ENCODE results near the gene FAM47E.

Gene FAM47E

DNA sequence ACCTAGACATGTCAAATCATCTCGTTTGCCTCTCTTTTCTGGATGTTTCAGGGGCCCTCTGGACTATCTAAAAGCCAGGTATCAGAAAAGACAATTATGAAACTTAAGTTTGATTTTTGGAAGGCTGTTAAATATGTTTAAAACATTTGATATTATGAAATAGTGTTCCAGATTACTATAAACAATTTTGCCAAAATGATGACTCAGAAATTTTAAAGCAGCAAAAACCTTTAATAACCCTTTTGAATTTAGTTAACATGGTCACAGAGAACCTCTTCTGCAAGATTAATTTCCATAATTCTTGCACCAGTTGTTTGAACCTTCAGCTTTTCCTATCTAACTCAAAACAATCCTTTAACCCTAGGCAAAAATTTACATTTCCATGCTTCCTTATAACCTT, 18.8 kb upstream of the FAM47E start:
- Histone ChIP-seq H4K91ac (ENCODE audit: low read length) (no peak overlapping the region), H3K14ac (ENCODE audit: low read length in 2 of 2) (no peak overlapping the region), H2BK5ac (ENCODE audit: low read depth, low read length, poor library complexity, severe bottlenecking) (no peak overlapping the region), H3K4me1 (ENCODE audit: control insufficient read depth, insufficient read depth, low read depth, low read length) (no peaks in the 10 kb centered on the region), H2AFZ (ENCODE audit: low read depth, low read length) (no peak overlapping the region), H3K9me3 (ENCODE audit: control insufficient read depth, low read length) (peaks cover under 1% of the 10 kb centered on the region), H2BK15ac (ENCODE audit: low read depth, poor library complexity, severe bottlenecking) (no peak overlapping the region), H2AK5ac (ENCODE audit: low read length, severe bottlenecking) (no peak overlapping the region), H3K18ac (ENCODE audit: low read depth in 1 of 2, low read length in 2 of 2) (no peak overlapping the region), H3K23ac (ENCODE audit: low read length in 2 of 2) (no peak overlapping the region), H3K4me2 (ENCODE audit: low read length, poor library complexity, severe bottlenecking) (no peak overlapping the region), H3K27ac (ENCODE audit: low read length, poor library complexity, severe bottlenecking) (no peak overlapping the region), H3K79me1 (replicated peaks; ENCODE audit: low read length, poor library complexity, severe bottlenecking) (no peaks in the 10 kb centered on the region), H2BK12ac (ENCODE audit: low read length in 2 of 2) (no peak overlapping the region), H4K8ac (ENCODE audit: low read length) (no peak overlapping the region), H3K9ac (ENCODE audit: low read length) (no peak overlapping the region), H3K27me3 (ENCODE audit: control insufficient read depth in 1 of 2, insufficient read depth in 1 of 2, low read length in 2 of 2) (no peaks in the 10 kb centered on the region), H3K36me3 (ENCODE audit: control insufficient read depth in 1 of 2, insufficient read depth in 2 of 2, low read depth in 1 of 2, low read length in 2 of 2) (no peaks in the 10 kb centered on the region), H3K4me3 (ENCODE audit: insufficient read depth in 1 of 2, low read depth in 1 of 2, low read length in 2 of 2) (no peak overlapping the region), H2BK120ac (ENCODE audit: low read depth, low read length) (no peak overlapping the region), H3K4ac (ENCODE audit: low read depth in 1 of 2, low read length in 2 of 2) (no peak overlapping the region)
- 100% methylated on average over 1 of the region's 1 CpG for WGBS
- DNase-seq, result no peak

DNA sequence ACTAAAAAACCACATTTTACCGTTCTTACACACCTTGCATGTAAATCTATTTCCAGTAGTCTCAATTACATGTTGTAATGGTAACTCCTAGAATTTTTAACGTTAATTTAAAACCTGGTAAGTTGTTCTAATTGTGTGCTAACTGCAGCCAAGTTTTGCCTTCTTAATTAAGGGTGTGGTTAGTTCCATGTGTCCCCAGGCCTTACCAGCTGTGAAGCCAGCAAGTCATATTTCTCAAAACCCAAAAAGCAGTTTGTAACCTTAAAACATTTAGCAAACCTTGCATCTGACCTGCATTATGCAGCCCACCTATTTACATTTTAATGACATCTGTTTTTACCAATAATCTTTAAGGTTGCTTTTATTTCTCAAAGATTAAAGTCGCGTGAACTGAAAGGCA, 18.4 kb upstream of the FAM47E start:
- H3K9ac ChIP-seq (ENCODE audit: low read length), result no peak overlapping the region
- H3K27me3 ChIP-seq (ENCODE audit: control insufficient read depth in 1 of 2, insufficient read depth in 1 of 2, low read length in 2 of 2), result no peaks in the 10 kb centered on the region
- H2BK12ac ChIP-seq (ENCODE audit: low read length in 2 of 2), result no peak overlapping the region
- H4K8ac ChIP-seq (ENCODE audit: low read length), result no peak overlapping the region
- no peak overlapping the region for H3K18ac ChIP-seq (ENCODE audit: low read depth in 1 of 2, low read length in 2 of 2)
- H3K4ac ChIP-seq (ENCODE audit: low read depth in 1 of 2, low read length in 2 of 2), result no peak overlapping the region
- H3K9me3 ChIP-seq (ENCODE audit: control insufficient read depth, low read length), result no peaks in the 10 kb centered on the region
- H3K4me1 ChIP-seq (ENCODE audit: control insufficient read depth, insufficient read depth, low read depth, low read length), result no peaks in the 10 kb centered on the region
- H3K27ac ChIP-seq (ENCODE audit: low read length, poor library complexity, severe bottlenecking), result no peak overlapping the region
- DNase-seq, result no peak
- no peaks in the 10 kb centered on the region for H3K79me1 ChIP-seq (replicated peaks; ENCODE audit: low read length, poor library complexity, severe bottlenecking)
- WGBS, result 64% methylated on average over 4 of the region's 4 CpGs
- no peak overlapping the region for H2BK5ac ChIP-seq (ENCODE audit: low read depth, low read length, poor library complexity, severe bottlenecking)
- H3K23ac ChIP-seq (ENCODE audit: low read length in 2 of 2), result no peak overlapping the region
- no peak overlapping the region for H2AFZ ChIP-seq (ENCODE audit: low read depth, low read length)
- H2BK120ac ChIP-seq (ENCODE audit: low read depth, low read length), result no peak overlapping the region
- no peak overlapping the region for H4K91ac ChIP-seq (ENCODE audit: low read length)
- H2BK15ac ChIP-seq (ENCODE audit: low read depth, poor library complexity, severe bottlenecking), result no peak overlapping the region
- H3K14ac ChIP-seq (ENCODE audit: low read length in 2 of 2), result no peak overlapping the region
- H3K36me3 ChIP-seq (ENCODE audit: control insufficient read depth in 1 of 2, insufficient read depth in 2 of 2, low read depth in 1 of 2, low read length in 2 of 2), result no peaks in the 10 kb centered on the region
- no peak overlapping the region for H2AK5ac ChIP-seq (ENCODE audit: low read length, severe bottlenecking)
- no peak overlapping the region for H3K4me3 ChIP-seq (ENCODE audit: insufficient read depth in 1 of 2, low read depth in 1 of 2, low read length in 2 of 2)
- H3K4me2 ChIP-seq (ENCODE audit: low read length, poor library complexity, severe bottlenecking), result no peak overlapping the region

DNA sequence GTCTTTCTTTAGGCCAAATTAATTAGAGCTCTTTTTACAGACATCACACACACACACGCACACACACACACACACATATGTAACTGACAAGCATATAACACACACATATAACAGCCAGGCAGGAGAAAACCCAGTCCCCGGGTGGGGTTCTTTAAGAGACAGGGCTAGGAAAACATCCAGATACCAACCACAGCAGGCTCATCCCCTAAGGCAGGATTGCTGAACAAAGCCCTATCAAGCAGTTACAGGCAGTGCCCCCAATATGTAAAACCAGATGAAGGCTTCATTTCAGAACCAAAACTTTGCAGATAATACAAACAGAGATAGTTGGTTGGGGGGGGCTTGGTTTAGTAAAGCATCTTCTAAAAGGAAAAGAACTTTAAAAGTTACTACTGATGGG, 18.0 kb upstream of the FAM47E start:
- Histone ChIP-seq H3K27me3 (ENCODE audit: control insufficient read depth in 1 of 2, insufficient read depth in 1 of 2, low read length in 2 of 2) (no peaks in the 10 kb centered on the region), H3K23ac (ENCODE audit: low read length in 2 of 2) (no peak overlapping the region), H2BK12ac (ENCODE audit: low read length in 2 of 2) (no peak overlapping the region), H2AK5ac (ENCODE audit: low read length, severe bottlenecking) (no peak overlapping the region), H4K8ac (ENCODE audit: low read length) (no peak overlapping the region), H3K9ac (ENCODE audit: low read length) (no peak overlapping the region), H2BK5ac (ENCODE audit: low read depth, low read length, poor library complexity, severe bottlenecking) (no peak overlapping the region), H3K4ac (ENCODE audit: low read depth in 1 of 2, low read length in 2 of 2) (no peak overlapping the region), H3K4me3 (ENCODE audit: insufficient read depth in 1 of 2, low read depth in 1 of 2, low read length in 2 of 2) (no peak overlapping the region), H2BK15ac (ENCODE audit: low read depth, poor library complexity, severe bottlenecking) (no peak overlapping the region), H3K27ac (ENCODE audit: low read length, poor library complexity, severe bottlenecking) (no peak overlapping the region), H3K9me3 (ENCODE audit: control insufficient read depth, low read length) (no peaks in the 10 kb centered on the region), H3K4me2 (ENCODE audit: low read length, poor library complexity, severe bottlenecking) (no peak overlapping the region), H3K36me3 (ENCODE audit: control insufficient read depth in 1 of 2, insufficient read depth in 2 of 2, low read depth in 1 of 2, low read length in 2 of 2) (no peaks in the 10 kb centered on the region), H2BK120ac (ENCODE audit: low read depth, low read length) (no peak overlapping the region), H3K14ac (ENCODE audit: low read length in 2 of 2) (no peak overlapping the region), H3K18ac (ENCODE audit: low read depth in 1 of 2, low read length in 2 of 2) (no peak overlapping the region), H3K79me1 (replicated peaks; ENCODE audit: low read length, poor library complexity, severe bottlenecking) (no peaks in the 10 kb centered on the region), H4K91ac (ENCODE audit: low read length) (no peak overlapping the region), H2AFZ (ENCODE audit: low read depth, low read length) (no peak overlapping the region), H3K4me1 (ENCODE audit: control insufficient read depth, insufficient read depth, low read depth, low read length) (no peaks in the 10 kb centered on the region)
- 37% methylated on average over 2 of the region's 2 CpGs for WGBS
- no peak for DNase-seq

DNA sequence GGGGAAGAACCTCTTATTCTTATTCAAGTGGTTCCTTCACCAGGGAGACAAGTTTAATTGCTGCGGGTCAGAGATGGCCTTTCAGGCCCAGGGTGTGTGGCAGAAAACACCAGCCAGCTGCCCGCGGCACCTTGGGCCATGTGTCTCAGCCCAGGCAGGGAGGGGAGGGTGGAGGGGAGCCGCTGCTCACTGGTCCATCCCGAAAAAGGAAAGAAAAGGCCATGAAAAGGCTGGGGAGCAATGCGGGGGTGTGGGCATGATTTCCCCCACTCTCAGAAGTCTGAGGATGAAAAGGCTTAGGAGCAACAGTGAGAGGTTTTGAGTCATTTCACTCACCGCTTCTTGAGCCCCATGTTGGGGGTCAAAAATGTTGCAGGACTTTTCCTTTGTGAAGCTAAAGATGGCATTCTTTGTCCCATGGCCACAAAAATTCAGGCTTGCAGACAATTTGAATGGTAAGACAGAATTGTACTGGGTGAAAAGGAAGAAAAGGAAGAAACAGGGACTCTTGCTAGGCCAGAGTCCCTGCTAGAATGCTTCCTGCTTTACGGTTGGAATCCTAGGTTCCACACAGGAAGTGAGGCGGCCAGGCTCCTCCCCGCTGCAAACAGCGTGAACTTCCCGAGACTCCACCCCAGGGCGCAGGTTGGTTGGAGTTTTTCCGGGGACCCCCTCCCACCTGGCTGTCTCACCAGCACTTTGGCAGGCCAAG, 17.4 kb upstream of the FAM47E start:
- H2BK12ac ChIP-seq (ENCODE audit: low read length in 2 of 2), result peak overlapping the region in 1 of 2 experiments; percentile 39
- peak overlapping the region in 1 of 2 experiments; percentile 51 for H3K4ac ChIP-seq (ENCODE audit: low read depth in 1 of 2, low read length in 2 of 2)
- peaks cover 5% of the 10 kb centered on the region for H3K9me3 ChIP-seq (ENCODE audit: control insufficient read depth, low read length)

More for the DNA sequence above, 17.4 kb upstream of the FAM47E start:
- Histone ChIP-seq H3K27me3 (ENCODE audit: control insufficient read depth in 1 of 2, insufficient read depth in 1 of 2, low read length in 2 of 2) (no peaks in the 10 kb centered on the region), H3K4me3 (ENCODE audit: insufficient read depth in 1 of 2, low read depth in 1 of 2, low read length in 2 of 2) (no peak overlapping the region), H3K4me1 (ENCODE audit: control insufficient read depth, insufficient read depth, low read depth, low read length) (no peaks in the 10 kb centered on the region), H3K27ac (ENCODE audit: low read length, poor library complexity, severe bottlenecking) (no peak overlapping the region), H2BK120ac (ENCODE audit: low read depth, low read length) (no peak overlapping the region), H3K79me1 (replicated peaks; ENCODE audit: low read length, poor library complexity, severe bottlenecking) (no peaks in the 10 kb centered on the region), H2AFZ (ENCODE audit: low read depth, low read length) (peak overlapping the region; percentile 36), H2BK5ac (ENCODE audit: low read depth, low read length, poor library complexity, severe bottlenecking) (no peak overlapping the region), H4K91ac (ENCODE audit: low read length) (peak overlapping the region; percentile 27), H3K14ac (ENCODE audit: low read length in 2 of 2) (peak overlapping the region in 1 of 2 experiments; percentile 26), H4K8ac (ENCODE audit: low read length) (peak overlapping the region; percentile 89), H2AK5ac (ENCODE audit: low read length, severe bottlenecking) (no peak overlapping the region), H3K18ac (ENCODE audit: low read depth in 1 of 2, low read length in 2 of 2) (peak overlapping the region; percentile 26 to 43), H2BK15ac (ENCODE audit: low read depth, poor library complexity, severe bottlenecking) (no peak overlapping the region), H3K9ac (ENCODE audit: low read length) (no peak overlapping the region), H3K36me3 (ENCODE audit: control insufficient read depth in 1 of 2, insufficient read depth in 2 of 2, low read depth in 1 of 2, low read length in 2 of 2) (no peaks in the 10 kb centered on the region), H3K23ac (ENCODE audit: low read length in 2 of 2) (no peak overlapping the region), H3K4me2 (ENCODE audit: low read length, poor library complexity, severe bottlenecking) (no peak overlapping the region)
- WGBS, result 38% methylated on average over 14 of the region's 14 CpGs
- peak; percentile 22 for DNase-seq
